Activated B cell treated with CpG ODN at 0.5 μM for 24 hours (primary cell): ENCODE measurements around the gene CDS2. TPM values are rescaled to one million over a fixed set of nuclear protein-coding genes. Genes with fewer than 3 reads are reported as not detected.

Source experiments
- ATAC-seq: fragments of 200-7000 bp; cut with Tn5 transposase; one replicate; pipeline ENCODE4 v1.10.0; 2021; ENCODE audit warnings: low read depth, mild to moderate bottlenecking, moderate library complexity
- CTCF ChIA-PET: fragments of 350-600 bp; sonication (Branson Sonifier 250); formaldehyde crosslinking; loops from one replicate; lab custom pipeline; 2021; ENCODE audit warnings: antibody characterized with exemption; lab: Charles Lee
- POLR2A ChIA-PET: fragments of 350-600 bp; sonication (Branson Sonifier 250); formaldehyde crosslinking; loops from one replicate; lab custom pipeline; 2021; ENCODE audit warnings: antibody characterized with exemption; lab: Charles Lee
- DNase-seq: peaks from one replicate; pipeline ENCODE4 v3.0.0; 2022
- H3K27ac Mint-ChIP-seq: one replicate; pipeline ENCODE4 v1.8.0; 2020; ENCODE audit warnings: mixed read lengths
- H3K27me3 Mint-ChIP-seq: one replicate; pipeline ENCODE4 v1.8.0; 2021; ENCODE audit warnings: mixed read lengths
- H3K36me3 Mint-ChIP-seq: one replicate; pipeline ENCODE4 v1.8.0; 2021; ENCODE audit warnings: low read depth, mixed read lengths
- H3K4me1 Mint-ChIP-seq: one replicate; pipeline ENCODE4 v1.8.0; 2021; ENCODE audit warnings: mixed read lengths
- H3K4me3 Mint-ChIP-seq: one replicate; pipeline ENCODE4 v1.8.0; 2020; ENCODE audit warnings: mild to moderate bottlenecking, mixed read lengths
- H3K9me3 Mint-ChIP-seq: one replicate; pipeline ENCODE4 v1.8.0; 2020; ENCODE audit warnings: mixed read lengths
- intact Hi-C: fragments of 100-400 bp; cut with micrococcal nuclease; formaldehyde crosslinking; loops from one replicate; pipeline ENCODE4 v1.15.1; 2024
- total RNA-seq: library from RNA; stranded (reverse); gene quantifications from 2 replicates; pipeline ENCODE4 v1.2.3, GENCODE V29; 2022
- TF ChIP-seq, protein P1 (sequence below): fragments of 200-600 bp; IDR thresholded peaks from one replicate; pipeline ENCODE4 v1.8.0; 2022; ENCODE audit warnings: antibody characterized with exemption, mild to moderate bottlenecking

CDS2 gene
- total RNA-seq, 1 donor from 2014 or later = 37.4 TPM

DNA sequence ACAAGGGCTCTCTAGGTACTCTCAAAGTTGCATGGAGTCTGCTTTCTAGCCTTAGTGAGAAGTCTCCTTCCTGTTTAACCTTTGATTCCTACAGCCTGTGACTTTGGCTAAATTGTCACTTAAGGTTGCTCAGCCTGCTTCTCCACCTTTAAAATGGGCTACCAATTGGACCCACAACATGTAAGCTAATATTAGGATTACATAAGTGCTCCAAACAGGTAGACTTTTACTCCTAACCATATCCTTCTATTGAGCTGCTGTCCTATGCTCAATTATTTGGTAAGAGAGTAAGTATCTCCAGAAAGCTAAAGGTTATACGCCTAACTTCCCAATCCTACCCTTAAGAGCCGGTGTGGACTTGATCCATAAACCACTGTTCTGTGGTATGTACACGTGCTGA lies 9.9 kb upstream of the CDS2 start:
- no peak for ATAC-seq
- H3K36me3 Mint-ChIP-seq = peaks cover 47% of the 10 kb centered on the region
- H3K4me3 Mint-ChIP-seq = no peak overlapping the region
- ChIA-PET POLR2A (interaction anchor here (1.4 kb wide), 1 partner anchor 10 kb away, joined by 6 read pairs; the partner anchor contains the start of gene CDS2), CTCF (interaction anchor here (0.7 to 1.2 kb wide), 2 partner anchors 12 to 75 kb away, joined by 3 read pairs; no protein-coding TSS in a partner anchor)
- H3K27me3 Mint-ChIP-seq = no peaks in the 10 kb centered on the region
- no peak overlapping the region for H3K27ac Mint-ChIP-seq
- no peaks in the 10 kb centered on the region for H3K9me3 Mint-ChIP-seq
- intact Hi-C loops = no loop called here
- H3K4me1 Mint-ChIP-seq = peaks cover 39% of the 10 kb centered on the region
- TF ChIP-seq, protein P1, sequence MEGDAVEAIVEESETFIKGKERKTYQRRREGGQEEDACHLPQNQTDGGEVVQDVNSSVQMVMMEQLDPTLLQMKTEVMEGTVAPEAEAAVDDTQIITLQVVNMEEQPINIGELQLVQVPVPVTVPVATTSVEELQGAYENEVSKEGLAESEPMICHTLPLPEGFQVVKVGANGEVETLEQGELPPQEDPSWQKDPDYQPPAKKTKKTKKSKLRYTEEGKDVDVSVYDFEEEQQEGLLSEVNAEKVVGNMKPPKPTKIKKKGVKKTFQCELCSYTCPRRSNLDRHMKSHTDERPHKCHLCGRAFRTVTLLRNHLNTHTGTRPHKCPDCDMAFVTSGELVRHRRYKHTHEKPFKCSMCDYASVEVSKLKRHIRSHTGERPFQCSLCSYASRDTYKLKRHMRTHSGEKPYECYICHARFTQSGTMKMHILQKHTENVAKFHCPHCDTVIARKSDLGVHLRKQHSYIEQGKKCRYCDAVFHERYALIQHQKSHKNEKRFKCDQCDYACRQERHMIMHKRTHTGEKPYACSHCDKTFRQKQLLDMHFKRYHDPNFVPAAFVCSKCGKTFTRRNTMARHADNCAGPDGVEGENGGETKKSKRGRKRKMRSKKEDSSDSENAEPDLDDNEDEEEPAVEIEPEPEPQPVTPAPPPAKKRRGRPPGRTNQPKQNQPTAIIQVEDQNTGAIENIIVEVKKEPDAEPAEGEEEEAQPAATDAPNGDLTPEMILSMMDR = no peak
- DNase-seq = no peak

DNA sequence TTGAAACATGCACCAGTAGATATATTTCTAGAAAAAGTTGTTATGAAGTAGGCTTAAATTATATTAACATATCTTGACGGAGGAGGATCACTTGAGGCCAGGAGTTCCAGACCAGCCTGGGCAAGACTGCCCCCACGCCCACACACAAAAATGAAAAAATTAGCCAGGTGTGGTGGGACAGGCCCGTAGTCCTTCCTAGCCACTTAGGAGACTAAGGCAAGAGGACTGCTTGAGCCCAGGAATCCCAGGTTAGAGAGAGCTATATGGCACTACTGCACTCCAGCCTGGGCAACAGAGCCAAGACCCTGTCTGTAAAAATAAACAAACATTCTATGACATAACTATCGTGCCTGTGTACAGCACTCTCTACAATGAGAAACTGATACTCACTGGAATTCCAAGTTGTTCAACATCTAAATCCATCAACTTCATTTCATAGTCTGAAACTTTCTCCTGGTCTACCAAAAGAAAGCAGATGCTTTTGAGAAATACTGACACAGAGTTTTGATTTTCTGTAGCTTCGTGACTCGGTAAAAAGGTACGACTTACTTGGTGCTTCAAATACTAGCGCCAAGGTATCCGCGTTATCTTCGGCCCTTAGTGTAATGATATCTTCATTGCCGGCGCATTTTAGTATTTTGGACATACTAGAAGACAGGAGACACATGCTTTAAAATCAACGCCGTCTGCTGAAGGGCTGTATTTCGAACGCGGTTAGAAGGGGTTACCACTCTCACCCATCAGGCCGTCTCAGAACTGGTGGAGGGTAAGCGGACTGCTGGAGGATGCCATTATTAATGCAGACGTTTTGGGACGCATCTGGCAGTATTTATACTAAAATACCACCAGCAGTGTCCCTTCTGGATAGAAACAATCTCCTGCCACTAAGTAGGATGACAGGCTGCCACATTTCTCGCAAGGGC lies 8.3 kb upstream of the CDS2 start:
- CTCF ChIA-PET = interaction anchor here (1.0 kb wide), 1 partner anchor 74 kb away, joined by 6 read pairs; no protein-coding TSS in a partner anchor
- H3K4me1 Mint-ChIP-seq = peaks cover 29% of the 10 kb centered on the region

DNA sequence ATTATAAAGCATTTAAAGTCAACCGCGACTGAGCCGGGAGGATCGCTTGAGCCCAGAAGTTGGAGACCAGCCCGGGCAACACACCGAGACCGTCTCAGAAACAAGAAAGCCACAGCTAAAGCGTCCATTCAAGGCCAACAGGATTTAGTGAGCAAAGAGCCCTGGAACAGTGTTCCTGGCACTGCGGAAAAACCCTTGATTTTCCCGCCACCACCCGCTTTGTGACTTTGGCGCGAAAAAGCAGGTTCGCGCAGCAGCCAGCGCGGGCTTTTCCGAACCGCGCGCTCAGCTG lies 7.7 kb upstream of the CDS2 start:
- Mint-ChIP-seq H3K4me3 (peak overlapping the region; percentile 94), H3K27me3 (no peaks in the 10 kb centered on the region), H3K27ac (peak overlapping the region; percentile 94), H3K4me1 (peaks cover 27% of the 10 kb centered on the region), H3K36me3 (peaks cover 41% of the 10 kb centered on the region), H3K9me3 (no peaks in the 10 kb centered on the region)
- intact Hi-C loops = loop anchor here (1.0 kb wide), 1 partner anchor 8 kb away; the partner anchor contains the start of gene CDS2
- ATAC-seq (no peak), DNase-seq (no peak)
- ChIA-PET CTCF (interaction anchor here (1.0 kb wide), 1 partner anchor 73 kb away, joined by 6 read pairs; no protein-coding TSS in a partner anchor), POLR2A (interaction anchor here (1.0 to 1.6 kb wide), 6 partner anchors 10 to 308 kb away, joined by 3 to 8 read pairs (median 5); no protein-coding TSS in a partner anchor)
- TF ChIP-seq, protein P1 = no peak

More for the DNA sequence above, 8.3 kb upstream of the CDS2 start:
- TF ChIP-seq, protein P1 = no peak
- intact Hi-C loops = loop anchor here (1.0 kb wide), 1 partner anchor 9 kb away; the partner anchor contains the start of gene CDS2
- no peak for ATAC-seq
- POLR2A ChIA-PET = interaction anchor here (0.7 to 1.5 kb wide), 6 partner anchors 8 to 307 kb away, joined by 3 to 5 read pairs (median 4); partner anchors contain the start of gene CDS2
- no peaks in the 10 kb centered on the region for H3K9me3 Mint-ChIP-seq
- H3K27ac Mint-ChIP-seq = peak overlapping the region; percentile 94
- no peaks in the 10 kb centered on the region for H3K27me3 Mint-ChIP-seq
- DNase-seq = no peak
- peak overlapping the region; percentile 94 for H3K4me3 Mint-ChIP-seq
- H3K36me3 Mint-ChIP-seq = peaks cover 41% of the 10 kb centered on the region

DNA sequence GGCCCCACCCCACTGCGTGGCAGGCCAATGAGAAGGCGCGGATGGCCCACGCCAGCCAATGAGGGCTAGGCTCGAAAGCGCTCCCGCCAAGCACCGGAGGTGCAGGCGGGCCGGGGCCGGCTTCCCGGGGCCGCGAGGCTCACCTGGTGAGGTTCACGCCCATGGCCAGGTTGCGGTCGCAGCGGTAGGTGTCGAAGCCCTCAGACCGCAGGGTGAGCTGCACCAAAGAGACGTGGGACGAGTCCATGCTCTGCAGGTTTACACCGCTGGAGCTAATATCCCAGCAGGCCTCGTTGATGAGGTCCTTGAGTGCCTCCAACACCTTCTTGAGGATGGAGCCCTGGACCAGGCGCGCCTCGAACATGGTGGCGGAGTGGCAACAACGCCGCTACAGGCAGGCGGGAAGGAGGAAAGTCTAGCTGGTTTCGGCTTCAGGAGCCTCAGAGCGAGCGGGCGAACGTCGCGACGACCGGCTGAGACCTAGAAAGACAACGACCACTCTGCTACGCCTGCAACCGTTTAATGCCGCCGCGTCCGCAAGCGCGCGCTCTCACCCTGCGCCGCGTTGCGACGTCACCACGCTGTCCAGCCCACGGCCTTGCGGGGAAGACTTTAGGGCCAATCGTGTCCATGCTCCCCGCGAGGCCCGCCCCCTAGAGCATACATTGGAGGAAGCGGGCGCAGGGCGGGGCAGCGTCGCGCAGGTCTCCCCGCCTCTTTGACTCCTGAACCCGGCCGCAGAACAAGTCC lies 7.2 kb upstream of the CDS2 start, which contains the start of gene PCNA:
Gene PCNA (minus strand): TSS at position 524 of the 750 bp plus-strand sequence. CDS start 160 bp downstream, at position 364.
- peak within 1 kb of the TSS; percentile 94 for H3K4me3 Mint-ChIP-seq
- ChIA-PET CTCF (interaction anchor here (1.0 kb wide), 2 partner anchors 72 to 73 kb away, joined by 5 to 6 read pairs; no protein-coding TSS in a partner anchor), POLR2A (interaction anchor here (0.5 to 1.6 kb wide), 9 partner anchors 9 to 313 kb away, joined by 3 to 8 read pairs (median 3); no protein-coding TSS in a partner anchor)
- ATAC-seq (peak; percentile 95), DNase-seq (peak; percentile 91)
- TF ChIP-seq, protein P1 = no peak
- peak within 1 kb of the TSS; percentile 94 for H3K27ac Mint-ChIP-seq
- no peaks in the 10 kb centered on the region for H3K9me3 Mint-ChIP-seq
- peaks cover 27% of the 10 kb centered on the region for H3K4me1 Mint-ChIP-seq
- intact Hi-C loops = loop anchor here (1.0 kb wide), 1 partner anchor 8 kb away; the partner anchor contains the start of gene CDS2
- H3K27me3 Mint-ChIP-seq = no peaks in the 10 kb centered on the region
- peaks cover 37% of the 10 kb centered on the region for H3K36me3 Mint-ChIP-seq
